HepG2 (cell line): ENCODE data around the gene DGCR8. TPM values are rescaled to one million over a fixed set of nuclear protein-coding genes. Genes with fewer than 3 reads are reported as not detected.

ENCODE experiments used
- AGO2 ChIP-seq: fragments of 200-400 bp; formaldehyde crosslinking; optimal IDR thresholded peaks from 2 replicates; pipeline ENCODE3; 2017; ENCODE audit warnings: mild to moderate bottlenecking, low read depth, low read length, moderate library complexity
- ASH2L ChIP-seq: fragments of 300-600, 200-600 bp; sonication (generic); IDR thresholded peaks from 2 replicates; pipeline ENCODE4 v1.7.0; 2017; ENCODE audit warnings: low read depth, mild to moderate bottlenecking, moderate library complexity, mixed read lengths, low read length; ENCODE audit not compliant: insufficient read length
- SRSF9 ChIP-seq: fragments of 200-400 bp; formaldehyde crosslinking; IDR thresholded peaks from 2 replicates; pipeline ENCODE4 v1.6.1; 2018; ENCODE audit warnings: borderline replicate concordance, mild to moderate bottlenecking, low read depth, low read length; ENCODE audit not compliant: insufficient read depth, poor library complexity, severe bottlenecking
- ZNF24 ChIP-seq: fragments of 450-650 bp; IDR thresholded peaks from 2 replicates; pipeline ENCODE4 v1.6.1; 2017; ENCODE audit warnings: antibody characterized with exemption, mild to moderate bottlenecking
- ZNF569 ChIP-seq: sonication (generic); formaldehyde crosslinking; IDR thresholded peaks from 2 replicates; pipeline ENCODE4 v1.5.0; 2020; ENCODE audit warnings: mild to moderate bottlenecking, missing genetic modification reagents, moderate library complexity, borderline replicate concordance
- ZNF629 ChIP-seq: sonication (generic); formaldehyde crosslinking; conservative IDR thresholded peaks from 2 replicates; pipeline ENCODE4 v1.5.0; 2020; ENCODE audit warnings: missing genetic modification reagents
- ZNF816 ChIP-seq: sonication (generic); formaldehyde crosslinking; IDR thresholded peaks from 2 replicates; pipeline ENCODE4 v1.8.0; 2022; ENCODE audit warnings: missing genetic modification reagents, mild to moderate bottlenecking, borderline replicate concordance
- polyA plus RNA-seq, 8 experiments: library from polyadenylated mRNA; depleted of rRNA in 3 of 8; stranded (reverse) in 7 of 8; unstranded in 1 of 8; fragments of >200 nt; fragmentation: Illumina TruSeq in 4 of 8; extraction: Trizol in 4 of 8; gene quantifications; 2 replicates each; pipeline versions ENCODE4 v1.2.1 to v1.2.3, GENCODE V29; 2011 to 2016; ENCODE audit warnings: low read depth in 4 of 8, missing spikeins in 1 of 8, mixed read lengths in 1 of 8; ENCODE audit not compliant: insufficient read depth in 1 of 8
- total RNA-seq, 5 experiments: library from RNA; depleted of rRNA; stranded (reverse); fragments of >200 nt; fragmentation: Illumina TruSeq; extraction: Trizol; gene quantifications; 2 replicates each; pipeline ENCODE4 v1.2.3, GENCODE V29; 2016; ENCODE audit warnings: low read depth in 1 of 5
- TF ChIP-seq, protein P1 (sequence below): sonication (generic); formaldehyde crosslinking; IDR thresholded peaks from 2 replicates; pipeline ENCODE4 v1.8.1; 2023; ENCODE audit warnings: mild to moderate bottlenecking, inconsistent platforms, moderate library complexity, missing genetic modification reagents, borderline replicate concordance
- TF ChIP-seq, protein P2 (sequence below): sonication (generic); formaldehyde crosslinking; IDR thresholded peaks from 2 replicates; pipeline ENCODE4 v1.4.0; 2020; ENCODE audit warnings: mild to moderate bottlenecking, missing genetic modification reagents
- TF ChIP-seq, protein P3 (sequence below): IDR thresholded peaks from 2 replicates; pipeline ENCODE4 v1.6.1; 2012; ENCODE audit warnings: inconsistent platforms
- TF ChIP-seq, protein P4 (sequence below): sonication (generic); formaldehyde crosslinking; IDR thresholded peaks from 2 replicates; pipeline ENCODE4 v1.4.0; 2020; ENCODE audit warnings: missing genetic modification reagents
- TF ChIP-seq, protein P5 (sequence below): sonication (generic); formaldehyde crosslinking; IDR thresholded peaks from 2 replicates; pipeline ENCODE4 v1.4.0; 2020; ENCODE audit warnings: low read depth, mild to moderate bottlenecking, missing genetic modification reagents
- TF ChIP-seq, protein P6 (sequence below): IDR thresholded peaks from 2 replicates; pipeline ENCODE4 v1.6.1; 2012; ENCODE audit warnings: low read depth, low read length, improper control_type of control experiment
- TF ChIP-seq, protein P7 (sequence below): sonication (generic); formaldehyde crosslinking; IDR thresholded peaks from 2 replicates; pipeline ENCODE4 v1.5.0; 2020; ENCODE audit warnings: mild to moderate bottlenecking, missing genetic modification reagents, borderline replicate concordance
- TF ChIP-seq, protein P8 (sequence below): sonication (generic); formaldehyde crosslinking; IDR thresholded peaks from 2 replicates; pipeline ENCODE4 v1.4.0; 2020; ENCODE audit warnings: missing genetic modification reagents

Gene DGCR8
- total and polyA plus RNA-seq, 2 of the 13 experiments (the other 11 are each of a cell fraction or from before 2014, with no cell fraction given), result 10.2 to 23.2 TPM

DNA sequence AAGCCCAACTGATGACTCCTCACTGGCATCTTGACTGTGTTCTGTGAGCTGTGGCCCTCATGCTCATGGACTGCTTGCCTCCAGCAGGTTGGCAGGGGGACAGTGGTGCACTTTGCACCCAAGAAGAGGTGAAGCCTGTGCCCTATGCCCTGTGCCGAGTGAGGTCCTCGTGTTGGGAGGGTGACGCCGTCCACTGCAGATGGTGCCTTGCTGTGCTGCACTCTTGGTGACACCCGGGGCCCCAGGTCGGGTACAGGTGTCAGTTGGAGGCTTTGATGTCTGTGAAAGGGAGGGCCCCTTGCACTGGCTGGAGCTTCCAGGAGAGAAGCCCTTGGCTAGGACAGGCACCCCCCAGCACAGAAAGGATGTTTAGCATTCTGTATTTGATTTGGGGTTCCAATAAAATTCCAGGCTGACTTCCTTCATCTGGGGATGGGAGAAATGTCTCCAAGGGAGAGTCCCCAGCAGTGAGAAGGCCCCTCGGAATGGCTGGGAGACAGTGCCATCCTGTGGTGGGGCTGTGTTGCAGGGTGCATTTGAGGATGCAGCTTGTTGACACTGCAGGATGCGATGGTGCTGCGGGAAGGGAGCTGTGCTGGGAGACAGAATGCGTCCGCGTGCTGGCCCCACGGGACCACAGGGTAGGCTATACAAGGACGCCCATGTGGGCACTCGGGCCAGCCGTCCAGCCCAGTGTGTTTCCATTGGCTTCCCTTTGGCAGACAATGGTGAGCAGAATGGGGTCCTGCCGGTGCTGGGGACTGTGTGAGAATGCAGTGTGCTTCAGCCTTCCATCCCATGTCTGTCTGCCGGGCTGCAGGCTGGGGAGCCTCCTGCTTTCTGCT, 49.1 kb downstream of the DGCR8 start (continued):
- TF ChIP-seq, protein P1, sequence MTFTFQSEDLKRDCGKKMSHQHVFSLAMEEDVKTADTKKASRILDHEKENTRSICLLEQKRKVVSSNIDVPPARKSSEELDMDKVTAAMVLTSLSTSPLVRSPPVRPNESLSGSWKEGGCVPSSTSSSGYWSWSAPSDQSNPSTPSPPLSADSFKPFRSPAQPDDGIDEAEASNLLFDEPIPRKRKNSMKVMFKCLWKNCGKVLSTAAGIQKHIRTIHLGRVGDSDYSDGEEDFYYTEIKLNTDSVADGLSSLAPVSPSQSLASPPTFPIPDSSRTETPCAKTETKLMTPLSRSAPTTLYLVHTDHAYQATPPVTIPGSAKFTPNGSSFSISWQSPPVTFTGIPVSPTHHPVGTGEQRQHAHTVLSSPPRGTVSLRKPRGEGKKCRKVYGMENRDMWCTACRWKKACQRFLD (CRISPR knock-in tag), result 0 out of 2 replicates have a peak, but pooled peaks have one; percentile 48
- TF ChIP-seq, protein P2, sequence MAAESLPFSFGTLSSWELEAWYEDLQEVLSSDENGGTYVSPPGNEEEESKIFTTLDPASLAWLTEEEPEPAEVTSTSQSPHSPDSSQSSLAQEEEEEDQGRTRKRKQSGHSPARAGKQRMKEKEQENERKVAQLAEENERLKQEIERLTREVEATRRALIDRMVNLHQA (CRISPR knock-in tag), result no peak
- TF ChIP-seq ZNF24 (no peak), ASH2L (peak; percentile 33), ZNF816 (no peak), AGO2 (peak; percentile 92), ZNF569 (CRISPR knock-in tag) (no peak), SRSF9 (no peak), ZNF629 (CRISPR knock-in tag) (peak; percentile 20; the same call in 1 of the 2 replicates)
- TF ChIP-seq, protein P3, sequence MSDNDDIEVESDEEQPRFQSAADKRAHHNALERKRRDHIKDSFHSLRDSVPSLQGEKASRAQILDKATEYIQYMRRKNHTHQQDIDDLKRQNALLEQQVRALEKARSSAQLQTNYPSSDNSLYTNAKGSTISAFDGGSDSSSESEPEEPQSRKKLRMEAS, result peak; percentile 69; the same call in 1 of the 2 replicates
- TF ChIP-seq, protein P4, sequence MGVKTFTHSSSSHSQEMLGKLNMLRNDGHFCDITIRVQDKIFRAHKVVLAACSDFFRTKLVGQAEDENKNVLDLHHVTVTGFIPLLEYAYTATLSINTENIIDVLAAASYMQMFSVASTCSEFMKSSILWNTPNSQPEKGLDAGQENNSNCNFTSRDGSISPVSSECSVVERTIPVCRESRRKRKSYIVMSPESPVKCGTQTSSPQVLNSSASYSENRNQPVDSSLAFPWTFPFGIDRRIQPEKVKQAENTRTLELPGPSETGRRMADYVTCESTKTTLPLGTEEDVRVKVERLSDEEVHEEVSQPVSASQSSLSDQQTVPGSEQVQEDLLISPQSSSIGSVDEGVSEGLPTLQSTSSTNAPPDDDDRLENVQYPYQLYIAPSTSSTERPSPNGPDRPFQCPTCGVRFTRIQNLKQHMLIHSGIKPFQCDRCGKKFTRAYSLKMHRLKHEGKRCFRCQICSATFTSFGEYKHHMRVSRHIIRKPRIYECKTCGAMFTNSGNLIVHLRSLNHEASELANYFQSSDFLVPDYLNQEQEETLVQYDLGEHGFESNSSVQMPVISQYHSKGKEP, result no peak
- TF ChIP-seq, protein P5, sequence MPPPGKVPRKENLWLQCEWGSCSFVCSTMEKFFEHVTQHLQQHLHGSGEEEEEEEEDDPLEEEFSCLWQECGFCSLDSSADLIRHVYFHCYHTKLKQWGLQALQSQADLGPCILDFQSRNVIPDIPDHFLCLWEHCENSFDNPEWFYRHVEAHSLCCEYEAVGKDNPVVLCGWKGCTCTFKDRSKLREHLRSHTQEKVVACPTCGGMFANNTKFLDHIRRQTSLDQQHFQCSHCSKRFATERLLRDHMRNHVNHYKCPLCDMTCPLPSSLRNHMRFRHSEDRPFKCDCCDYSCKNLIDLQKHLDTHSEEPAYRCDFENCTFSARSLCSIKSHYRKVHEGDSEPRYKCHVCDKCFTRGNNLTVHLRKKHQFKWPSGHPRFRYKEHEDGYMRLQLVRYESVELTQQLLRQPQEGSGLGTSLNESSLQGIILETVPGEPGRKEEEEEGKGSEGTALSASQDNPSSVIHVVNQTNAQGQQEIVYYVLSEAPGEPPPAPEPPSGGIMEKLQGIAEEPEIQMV (CRISPR knock-in tag), result no peak
- TF ChIP-seq, protein P6, sequence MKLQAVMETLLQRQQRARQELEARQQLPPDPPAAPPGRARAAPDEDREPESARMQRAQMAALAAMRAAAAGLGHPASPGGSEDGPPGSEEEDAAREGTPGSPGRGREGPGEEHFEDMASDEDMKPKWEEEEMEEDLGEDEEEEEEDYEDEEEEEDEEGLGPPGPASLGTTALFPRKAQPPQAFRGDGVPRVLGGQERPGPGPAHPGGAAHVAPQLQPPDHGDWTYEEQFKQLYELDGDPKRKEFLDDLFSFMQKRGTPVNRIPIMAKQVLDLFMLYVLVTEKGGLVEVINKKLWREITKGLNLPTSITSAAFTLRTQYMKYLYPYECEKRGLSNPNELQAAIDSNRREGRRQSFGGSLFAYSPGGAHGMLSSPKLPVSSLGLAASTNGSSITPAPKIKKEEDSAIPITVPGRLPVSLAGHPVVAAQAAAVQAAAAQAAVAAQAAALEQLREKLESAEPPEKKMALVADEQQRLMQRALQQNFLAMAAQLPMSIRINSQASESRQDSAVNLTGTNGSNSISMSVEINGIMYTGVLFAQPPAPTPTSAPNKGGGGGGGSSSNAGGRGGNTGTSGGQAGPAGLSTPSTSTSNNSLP, result no peak
- TF ChIP-seq, protein P7, sequence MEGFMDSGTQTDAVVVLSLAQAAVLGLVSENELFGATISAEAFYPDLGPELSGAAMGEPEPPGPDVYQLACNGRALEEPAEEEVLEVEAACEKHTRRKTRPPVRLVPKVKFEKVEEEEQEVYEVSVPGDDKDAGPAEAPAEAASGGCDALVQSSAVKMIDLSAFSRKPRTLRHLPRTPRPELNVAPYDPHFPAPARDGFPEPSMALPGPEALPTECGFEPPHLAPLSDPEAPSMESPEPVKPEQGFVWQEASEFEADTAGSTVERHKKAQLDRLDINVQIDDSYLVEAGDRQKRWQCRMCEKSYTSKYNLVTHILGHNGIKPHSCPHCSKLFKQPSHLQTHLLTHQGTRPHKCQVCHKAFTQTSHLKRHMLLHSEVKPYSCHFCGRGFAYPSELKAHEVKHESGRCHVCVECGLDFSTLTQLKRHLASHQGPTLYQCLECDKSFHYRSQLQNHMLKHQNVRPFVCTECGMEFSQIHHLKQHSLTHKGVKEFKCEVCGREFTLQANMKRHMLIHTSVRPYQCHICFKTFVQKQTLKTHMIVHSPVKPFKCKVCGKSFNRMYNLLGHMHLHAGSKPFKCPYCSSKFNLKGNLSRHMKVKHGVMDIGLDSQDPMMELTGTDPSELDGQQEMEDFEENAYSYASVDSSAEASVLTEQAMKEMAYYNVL (CRISPR knock-in tag), result 0 out of 2 replicates have a peak, but pooled peaks have one; percentile 57
- TF ChIP-seq, protein P8, sequence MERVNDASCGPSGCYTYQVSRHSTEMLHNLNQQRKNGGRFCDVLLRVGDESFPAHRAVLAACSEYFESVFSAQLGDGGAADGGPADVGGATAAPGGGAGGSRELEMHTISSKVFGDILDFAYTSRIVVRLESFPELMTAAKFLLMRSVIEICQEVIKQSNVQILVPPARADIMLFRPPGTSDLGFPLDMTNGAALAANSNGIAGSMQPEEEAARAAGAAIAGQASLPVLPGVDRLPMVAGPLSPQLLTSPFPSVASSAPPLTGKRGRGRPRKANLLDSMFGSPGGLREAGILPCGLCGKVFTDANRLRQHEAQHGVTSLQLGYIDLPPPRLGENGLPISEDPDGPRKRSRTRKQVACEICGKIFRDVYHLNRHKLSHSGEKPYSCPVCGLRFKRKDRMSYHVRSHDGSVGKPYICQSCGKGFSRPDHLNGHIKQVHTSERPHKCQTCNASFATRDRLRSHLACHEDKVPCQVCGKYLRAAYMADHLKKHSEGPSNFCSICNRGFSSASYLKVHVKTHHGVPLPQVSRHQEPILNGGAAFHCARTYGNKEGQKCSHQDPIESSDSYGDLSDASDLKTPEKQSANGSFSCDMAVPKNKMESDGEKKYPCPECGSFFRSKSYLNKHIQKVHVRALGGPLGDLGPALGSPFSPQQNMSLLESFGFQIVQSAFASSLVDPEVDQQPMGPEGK (CRISPR knock-in tag), result peak; percentile 65
